WTC11 (cell line): ENCODE results near the gene ASCL2. TPM values are rescaled to one million over a fixed set of nuclear protein-coding genes. Genes with fewer than 3 reads are reported as not detected.

Experiments
- ATAC-seq: fragments of 200-7000 bp; cut with Tn5 transposase; 2 replicates; pipeline ENCODE4 v1.10.0; 2021; ENCODE audit warnings: mild to moderate bottlenecking, moderate library complexity
- CTCF ChIA-PET: fragments of 300-600 bp; sonication (Branson Sonifier 250); formaldehyde crosslinking; loops from one replicate; lab custom pipeline; 2021; ENCODE audit warnings: antibody characterized with exemption; lab: Charles Lee
- POLR2A ChIA-PET: fragments of 350-600 bp; sonication (Branson Sonifier 250); formaldehyde crosslinking; loops from one replicate; lab custom pipeline; 2021; ENCODE audit warnings: antibody characterized with exemption; lab: Charles Lee
- DNase-seq: peaks from one replicate; pipeline ENCODE4 v3.0.0; 2021; ENCODE audit warnings: low spot score
- H3K27ac Mint-ChIP-seq: 2 replicates; pipeline ENCODE4 v1.8.0; 2021; ENCODE audit warnings: mixed read lengths
- H3K27me3 Mint-ChIP-seq: 2 replicates; pipeline ENCODE4 v1.8.0; 2021; ENCODE audit warnings: low read depth, mild to moderate bottlenecking, moderate library complexity, mixed read lengths
- H3K36me3 Mint-ChIP-seq: 2 replicates; pipeline ENCODE4 v1.8.0; 2021; ENCODE audit warnings: mixed read lengths
- H3K4me1 Mint-ChIP-seq: 2 replicates; pipeline ENCODE4 v1.8.0; 2022; ENCODE audit warnings: mixed read lengths
- H3K4me3 Mint-ChIP-seq: 2 replicates; pipeline ENCODE4 v1.8.0; 2021; ENCODE audit warnings: mild to moderate bottlenecking, moderate library complexity, mixed read lengths
- H3K9me3 Mint-ChIP-seq: 2 replicates; pipeline ENCODE4 v1.8.0; 2021; ENCODE audit warnings: mixed read lengths
- ETV6 ChIP-seq: sonication (generic); formaldehyde crosslinking; IDR thresholded peaks from 2 replicates; pipeline ENCODE4 v1.8.1; 2022; ENCODE audit warnings: mild to moderate bottlenecking, missing genetic modification reagents
- GRHL2 ChIP-seq: fragments of 250-450 bp; sonication (Bioruptor Pico); IDR thresholded peaks from 2 replicates; pipeline ENCODE4 v1.8.0; 2022; ENCODE audit warnings: mild to moderate bottlenecking, moderate library complexity; ENCODE audit not compliant: insufficient replicate concordance, severe bottlenecking
- GTF2I ChIP-seq: fragments of 250-450 bp; sonication (Bioruptor Pico); conservative IDR thresholded peaks from 2 replicates; pipeline ENCODE4 v1.4.0; 2021; ENCODE audit warnings: mild to moderate bottlenecking
- NFYB ChIP-seq: sonication (generic); formaldehyde crosslinking; conservative IDR thresholded peaks from 2 replicates; pipeline ENCODE4 v1.8.0; 2022; ENCODE audit warnings: low read depth, missing genetic modification reagents
- SMAD4 ChIP-seq: sonication (generic); formaldehyde crosslinking; IDR thresholded peaks from 2 replicates; pipeline ENCODE4 v1.8.0; 2022; ENCODE audit warnings: mild to moderate bottlenecking, missing genetic modification reagents
- TEAD4 ChIP-seq: sonication (generic); formaldehyde crosslinking; IDR thresholded peaks from 2 replicates; pipeline ENCODE4 v1.8.0; 2022; ENCODE audit warnings: mild to moderate bottlenecking, missing genetic modification reagents
- TP53 ChIP-seq: sonication (generic); formaldehyde crosslinking; IDR thresholded peaks from 2 replicates; pipeline ENCODE4 v1.8.1; 2023; ENCODE audit warnings: mild to moderate bottlenecking, missing genetic modification reagents
- ZBTB21 ChIP-seq: sonication (generic); formaldehyde crosslinking; IDR thresholded peaks from 2 replicates; pipeline ENCODE4 v1.8.1; 2023; ENCODE audit warnings: mild to moderate bottlenecking, missing genetic modification reagents, borderline replicate concordance
- ZNF232 ChIP-seq: sonication (generic); formaldehyde crosslinking; IDR thresholded peaks from 2 replicates; pipeline ENCODE4 v1.8.0; 2022; ENCODE audit warnings: mild to moderate bottlenecking, missing genetic modification reagents
- ZNF396 ChIP-seq: fragments of 250-450 bp; sonication (Bioruptor Pico); IDR thresholded peaks from 2 replicates; pipeline ENCODE4 v1.8.0; 2021; ENCODE audit warnings: mild to moderate bottlenecking, moderate library complexity, borderline replicate concordance
- total RNA-seq: library from RNA; stranded (reverse); gene quantifications from 3 replicates; pipeline ENCODE4 v1.2.3, GENCODE V29; 2021
- TF ChIP-seq, protein P1 (sequence below): sonication (generic); formaldehyde crosslinking; IDR thresholded peaks from 2 replicates; pipeline ENCODE4 v1.8.0; 2022; ENCODE audit warnings: mild to moderate bottlenecking, missing genetic modification reagents
- TF ChIP-seq, protein P2 (sequence below): sonication (generic); formaldehyde crosslinking; IDR thresholded peaks from 2 replicates; pipeline ENCODE4 v1.8.0; 2023; ENCODE audit warnings: missing genetic modification reagents
- TF ChIP-seq, protein P3 (sequence below): fragments of 250-450 bp; sonication (Bioruptor Pico); IDR thresholded peaks from 2 replicates; pipeline ENCODE4 v1.9.0; 2021; ENCODE audit warnings: mild to moderate bottlenecking, borderline replicate concordance
- TF ChIP-seq, protein P4 (sequence below): sonication (generic); formaldehyde crosslinking; IDR thresholded peaks from 2 replicates; pipeline ENCODE4 v1.8.0; 2022; ENCODE audit warnings: mild to moderate bottlenecking, missing genetic modification reagents
- TF ChIP-seq, protein P5 (sequence below): fragments of 250-450 bp; sonication (Bioruptor Pico); IDR thresholded peaks from 2 replicates; pipeline ENCODE4 v1.9.0; 2021; ENCODE audit warnings: moderate library complexity, mild to moderate bottlenecking, inconsistent platforms, borderline replicate concordance
- TF ChIP-seq, protein P6 (sequence below): sonication (generic); formaldehyde crosslinking; IDR thresholded peaks from 2 replicates; pipeline ENCODE4 v1.8.1; 2023; ENCODE audit warnings: mild to moderate bottlenecking, missing genetic modification reagents, moderate library complexity
- TF ChIP-seq, protein P7 (sequence below): sonication (generic); formaldehyde crosslinking; IDR thresholded peaks from 2 replicates; pipeline ENCODE4 v1.8.0; 2022; ENCODE audit warnings: mild to moderate bottlenecking, missing genetic modification reagents

ASCL2 gene
- total RNA-seq, 1 experiment from 2014 or later: 0.24 TPM

DNA sequence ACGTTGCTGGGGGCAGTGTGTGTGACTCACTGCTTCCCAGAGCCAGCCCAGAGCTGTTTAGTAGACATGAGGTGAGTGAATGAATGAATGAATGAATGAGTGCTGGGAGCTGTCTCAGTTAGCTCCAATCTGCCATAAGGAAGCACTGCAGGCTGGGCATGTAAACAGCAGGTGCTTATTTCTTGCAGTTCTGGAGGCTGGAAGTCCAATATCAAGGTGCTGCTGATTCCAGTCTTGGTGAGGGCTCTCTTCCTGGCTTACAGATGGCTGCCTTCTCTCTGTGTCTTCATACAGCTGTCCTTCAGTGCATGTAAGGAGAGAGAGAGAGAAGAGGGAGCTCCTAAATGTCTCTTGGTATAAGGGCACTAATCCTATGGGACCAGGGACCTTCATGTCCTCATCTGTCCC is 27.2 kb upstream of the ASCL2 start (continued):
- TF ChIP-seq ZNF232 (CRISPR knock-in tag) (no peak), TEAD4 (no peak), TP53 (CRISPR knock-in tag) (no peak)
- TF ChIP-seq, protein P1, sequence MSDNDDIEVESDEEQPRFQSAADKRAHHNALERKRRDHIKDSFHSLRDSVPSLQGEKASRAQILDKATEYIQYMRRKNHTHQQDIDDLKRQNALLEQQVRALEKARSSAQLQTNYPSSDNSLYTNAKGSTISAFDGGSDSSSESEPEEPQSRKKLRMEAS (CRISPR knock-in tag): no peak

DNA sequence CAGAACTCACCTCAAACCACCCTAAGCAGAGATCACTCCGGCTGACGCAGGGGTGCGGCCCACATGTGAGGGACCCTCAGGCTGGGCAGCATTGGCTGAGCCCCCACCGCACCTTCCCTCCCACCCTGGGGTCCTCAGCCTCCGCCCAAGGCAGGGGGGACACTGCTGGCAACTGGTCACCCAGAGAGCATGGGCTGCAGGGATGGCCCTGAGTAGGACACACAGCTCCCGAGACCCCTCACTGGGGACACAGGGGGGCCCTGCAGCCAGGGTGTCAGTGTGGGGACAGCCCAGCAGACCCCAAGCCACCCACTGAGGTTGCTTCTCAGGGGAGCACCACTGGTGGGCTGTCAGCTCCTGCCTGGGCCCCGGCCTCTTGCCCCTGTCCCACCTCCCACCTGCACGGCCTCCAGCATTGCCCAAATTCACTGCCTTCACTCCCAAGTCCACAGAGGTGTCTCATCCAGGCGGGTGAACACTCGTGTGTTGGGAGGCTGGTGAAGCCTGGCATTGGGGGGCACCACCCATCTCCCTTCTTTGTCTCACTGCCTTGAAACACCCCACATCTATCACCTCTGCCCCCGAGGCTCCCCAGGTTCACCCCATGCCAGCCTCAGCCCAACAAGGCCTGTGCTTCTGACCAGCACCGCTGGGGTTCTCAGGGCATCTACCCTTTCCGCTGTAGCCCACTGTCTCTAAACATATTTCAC is 26.7 kb upstream of the ASCL2 start:
- no peaks in the 10 kb centered on the region for H3K4me1 Mint-ChIP-seq
- ChIA-PET POLR2A (no interaction called here), CTCF (interaction anchor here (0.6 to 11.0 kb wide), 7 partner anchors 8 to 141 kb away, joined by 3 to 398 read pairs (median 6); no protein-coding TSS in a partner anchor)
- ATAC-seq (no peak), DNase-seq (no peak)
- no peaks in the 10 kb centered on the region for H3K36me3 Mint-ChIP-seq
- no peak overlapping the region for H3K4me3 Mint-ChIP-seq
- H3K27me3 Mint-ChIP-seq: peaks cover 14% of the 10 kb centered on the region
- TF ChIP-seq ZNF232 (CRISPR knock-in tag) (no peak), GRHL2 (no peak), TP53 (CRISPR knock-in tag) (no peak), ZNF396 (CRISPR knock-in tag) (no peak), NFYB (CRISPR knock-in tag) (no peak), GTF2I (CRISPR knock-in tag) (no peak), ZBTB21 (no peak), ETV6 (CRISPR knock-in tag) (no peak), SMAD4 (CRISPR knock-in tag) (no peak)
- TF ChIP-seq, protein P2, sequence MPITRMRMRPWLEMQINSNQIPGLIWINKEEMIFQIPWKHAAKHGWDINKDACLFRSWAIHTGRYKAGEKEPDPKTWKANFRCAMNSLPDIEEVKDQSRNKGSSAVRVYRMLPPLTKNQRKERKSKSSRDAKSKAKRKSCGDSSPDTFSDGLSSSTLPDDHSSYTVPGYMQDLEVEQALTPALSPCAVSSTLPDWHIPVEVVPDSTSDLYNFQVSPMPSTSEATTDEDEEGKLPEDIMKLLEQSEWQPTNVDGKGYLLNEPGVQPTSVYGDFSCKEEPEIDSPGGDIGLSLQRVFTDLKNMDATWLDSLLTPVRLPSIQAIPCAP: no peak
- TF ChIP-seq, protein P3, sequence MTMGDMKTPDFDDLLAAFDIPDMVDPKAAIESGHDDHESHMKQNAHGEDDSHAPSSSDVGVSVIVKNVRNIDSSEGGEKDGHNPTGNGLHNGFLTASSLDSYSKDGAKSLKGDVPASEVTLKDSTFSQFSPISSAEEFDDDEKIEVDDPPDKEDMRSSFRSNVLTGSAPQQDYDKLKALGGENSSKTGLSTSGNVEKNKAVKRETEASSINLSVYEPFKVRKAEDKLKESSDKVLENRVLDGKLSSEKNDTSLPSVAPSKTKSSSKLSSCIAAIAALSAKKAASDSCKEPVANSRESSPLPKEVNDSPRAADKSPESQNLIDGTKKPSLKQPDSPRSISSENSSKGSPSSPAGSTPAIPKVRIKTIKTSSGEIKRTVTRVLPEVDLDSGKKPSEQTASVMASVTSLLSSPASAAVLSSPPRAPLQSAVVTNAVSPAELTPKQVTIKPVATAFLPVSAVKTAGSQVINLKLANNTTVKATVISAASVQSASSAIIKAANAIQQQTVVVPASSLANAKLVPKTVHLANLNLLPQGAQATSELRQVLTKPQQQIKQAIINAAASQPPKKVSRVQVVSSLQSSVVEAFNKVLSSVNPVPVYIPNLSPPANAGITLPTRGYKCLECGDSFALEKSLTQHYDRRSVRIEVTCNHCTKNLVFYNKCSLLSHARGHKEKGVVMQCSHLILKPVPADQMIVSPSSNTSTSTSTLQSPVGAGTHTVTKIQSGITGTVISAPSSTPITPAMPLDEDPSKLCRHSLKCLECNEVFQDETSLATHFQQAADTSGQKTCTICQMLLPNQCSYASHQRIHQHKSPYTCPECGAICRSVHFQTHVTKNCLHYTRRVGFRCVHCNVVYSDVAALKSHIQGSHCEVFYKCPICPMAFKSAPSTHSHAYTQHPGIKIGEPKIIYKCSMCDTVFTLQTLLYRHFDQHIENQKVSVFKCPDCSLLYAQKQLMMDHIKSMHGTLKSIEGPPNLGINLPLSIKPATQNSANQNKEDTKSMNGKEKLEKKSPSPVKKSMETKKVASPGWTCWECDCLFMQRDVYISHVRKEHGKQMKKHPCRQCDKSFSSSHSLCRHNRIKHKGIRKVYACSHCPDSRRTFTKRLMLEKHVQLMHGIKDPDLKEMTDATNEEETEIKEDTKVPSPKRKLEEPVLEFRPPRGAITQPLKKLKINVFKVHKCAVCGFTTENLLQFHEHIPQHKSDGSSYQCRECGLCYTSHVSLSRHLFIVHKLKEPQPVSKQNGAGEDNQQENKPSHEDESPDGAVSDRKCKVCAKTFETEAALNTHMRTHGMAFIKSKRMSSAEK (CRISPR knock-in tag): no peak
- TF ChIP-seq, protein P4, sequence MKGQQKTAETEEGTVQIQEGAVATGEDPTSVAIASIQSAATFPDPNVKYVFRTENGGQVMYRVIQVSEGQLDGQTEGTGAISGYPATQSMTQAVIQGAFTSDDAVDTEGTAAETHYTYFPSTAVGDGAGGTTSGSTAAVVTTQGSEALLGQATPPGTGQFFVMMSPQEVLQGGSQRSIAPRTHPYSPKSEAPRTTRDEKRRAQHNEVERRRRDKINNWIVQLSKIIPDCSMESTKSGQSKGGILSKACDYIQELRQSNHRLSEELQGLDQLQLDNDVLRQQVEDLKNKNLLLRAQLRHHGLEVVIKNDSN (CRISPR knock-in tag): no peak
- TF ChIP-seq, protein P5, sequence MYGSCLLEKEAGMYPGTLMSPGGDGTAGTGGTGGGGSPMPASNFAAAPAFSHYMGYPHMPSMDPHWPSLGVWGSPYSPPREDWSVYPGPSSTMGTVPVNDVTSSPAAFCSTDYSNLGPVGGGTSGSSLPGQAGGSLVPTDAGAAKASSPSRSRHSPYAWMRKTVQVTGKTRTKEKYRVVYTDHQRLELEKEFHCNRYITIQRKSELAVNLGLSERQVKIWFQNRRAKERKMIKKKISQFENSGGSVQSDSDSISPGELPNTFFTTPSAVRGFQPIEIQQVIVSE (CRISPR knock-in tag): no peak
- TF ChIP-seq, protein P6, sequence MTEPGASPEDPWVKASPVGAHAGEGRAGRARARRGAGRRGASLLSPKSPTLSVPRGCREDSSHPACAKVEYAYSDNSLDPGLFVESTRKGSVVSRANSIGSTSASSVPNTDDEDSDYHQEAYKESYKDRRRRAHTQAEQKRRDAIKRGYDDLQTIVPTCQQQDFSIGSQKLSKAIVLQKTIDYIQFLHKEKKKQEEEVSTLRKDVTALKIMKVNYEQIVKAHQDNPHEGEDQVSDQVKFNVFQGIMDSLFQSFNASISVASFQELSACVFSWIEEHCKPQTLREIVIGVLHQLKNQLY (CRISPR knock-in tag): no peak
- TF ChIP-seq, protein P7, sequence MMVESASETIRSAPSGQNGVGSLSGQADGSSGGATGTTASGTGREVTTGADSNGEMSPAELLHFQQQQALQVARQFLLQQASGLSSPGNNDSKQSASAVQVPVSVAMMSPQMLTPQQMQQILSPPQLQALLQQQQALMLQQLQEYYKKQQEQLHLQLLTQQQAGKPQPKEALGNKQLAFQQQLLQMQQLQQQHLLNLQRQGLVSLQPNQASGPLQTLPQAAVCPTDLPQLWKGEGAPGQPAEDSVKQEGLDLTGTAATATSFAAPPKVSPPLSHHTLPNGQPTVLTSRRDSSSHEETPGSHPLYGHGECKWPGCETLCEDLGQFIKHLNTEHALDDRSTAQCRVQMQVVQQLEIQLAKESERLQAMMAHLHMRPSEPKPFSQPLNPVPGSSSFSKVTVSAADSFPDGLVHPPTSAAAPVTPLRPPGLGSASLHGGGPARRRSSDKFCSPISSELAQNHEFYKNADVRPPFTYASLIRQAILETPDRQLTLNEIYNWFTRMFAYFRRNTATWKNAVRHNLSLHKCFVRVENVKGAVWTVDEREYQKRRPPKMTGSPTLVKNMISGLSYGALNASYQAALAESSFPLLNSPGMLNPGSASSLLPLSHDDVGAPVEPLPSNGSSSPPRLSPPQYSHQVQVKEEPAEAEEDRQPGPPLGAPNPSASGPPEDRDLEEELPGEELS (CRISPR knock-in tag): no peak
- H3K27ac Mint-ChIP-seq: no peak overlapping the region
- H3K9me3 Mint-ChIP-seq: no peaks in the 10 kb centered on the region
